K562 (cell line): ENCODE results near the gene TNNT3. TPM values are rescaled to one million over a fixed set of nuclear protein-coding genes. Genes with fewer than 3 reads are reported as not detected.
A peak's percentile ranks its signal among the peaks of the same experiment; 100 is the strongest.

Experiments
- ATAC-seq: fragments of 200-7000 bp; cut with Tn5 transposase; 3 replicates; pipeline ENCODE4 v1.9.1; 2020; ENCODE audit warnings: moderate library complexity
- BruUV-seq: library from RNA; stranded (reverse); fragments of 400-500 nt; replicated peaks from 2 replicates; lab custom pipeline; 2021; lab: Mats Ljungman, UMichigan
- CTCF ChIA-PET: fragments of 300-600 bp; formaldehyde crosslinking; extraction: SDS; loops from one replicate; lab custom pipeline; 2021; ENCODE audit warnings: low intra/inter-chr PET ratio; lab: Yijun Ruan, JAX
- POLR2A ChIA-PET: fragments of 300-600, 350-650 bp; sonication (Branson Sonifier 250); formaldehyde crosslinking; extraction: SDS; loops from one replicate; lab custom pipeline; 2021; ENCODE audit warnings: antibody characterized with exemption, inconsistent platforms; lab: Yijun Ruan, JAX
- DNase-seq, 4 experiments: peaks; one replicate each; pipeline versions ENCODE4 v3.0.0 to v3.0.0-alpha.2; 2011 to 2018; ENCODE audit warnings: low spot score in 3 of 4, mixed read lengths in 3 of 4; ENCODE audit errors: extremely low read depth in 1 of 4
- FAIRE-seq: peaks from 2 replicates; lab custom pipeline; 2011; peaks lifted over from hg19 to GRCh38; lab: Jason Lieb, UNC
- H2AFZ ChIP-seq: 2 replicates; pipeline ENCODE4 v1.6.0; 2011; ENCODE audit warnings: low read depth, low read length, control low read depth, inconsistent platforms
- H3K27ac ChIP-seq: fragments of 200-600 bp; 3 replicates; pipeline ENCODE4 v1.8.0; 2011; ENCODE audit warnings: low read depth, mild to moderate bottlenecking, control low read depth, inconsistent platforms, low read length, moderate library complexity, mixed read lengths; ENCODE audit errors: extremely low read depth
- H3K27me3 ChIP-seq, 2 experiments: fragments of 300-600 bp in 1 of 2; 2 replicates in 1 of 2; 3 replicates in 1 of 2; pipeline versions ENCODE4 v1.6.0 to v1.8.0; 2011; ENCODE audit warnings: inconsistent platforms in 2 of 2, low read length in 2 of 2, mild to moderate bottlenecking in 1 of 2, mixed read lengths in 1 of 2, moderate library complexity in 1 of 2; ENCODE audit not compliant: control insufficient read depth in 2 of 2, insufficient read depth in 2 of 2
- H3K36me3 ChIP-seq: fragments of 300-600 bp; 3 replicates; pipeline ENCODE4 v1.8.0; 2011; ENCODE audit warnings: mild to moderate bottlenecking, low read length, inconsistent platforms; ENCODE audit not compliant: control insufficient read depth, insufficient read depth
- H3K4me1 ChIP-seq, 2 experiments: fragments of 200-600 bp in 1 of 2; replicated peaks in 1 of 2; 2 replicates in 1 of 2; 3 replicates in 1 of 2; pipeline versions ENCODE4 v1.5.1 to v1.8.0; 2011; ENCODE audit warnings: inconsistent platforms in 2 of 2, low read length in 2 of 2, mild to moderate bottlenecking in 1 of 2, mixed read lengths in 1 of 2, moderate library complexity in 1 of 2; ENCODE audit not compliant: control insufficient read depth in 2 of 2, insufficient read depth in 2 of 2
- H3K4me2 ChIP-seq: 2 replicates; pipeline ENCODE4 v1.6.1; 2011; ENCODE audit warnings: low read length, control low read depth, inconsistent platforms, mixed read lengths; ENCODE audit not compliant: insufficient read depth
- H3K4me3 ChIP-seq: fragments of 200-600 bp; sonication (generic), shearing (Covaris generic); 2 replicates; pipeline ENCODE4 v1.5.1; 2016; ENCODE audit warnings: control low read depth, inconsistent platforms
- H3K79me2 ChIP-seq: fragments of 200-600 bp; 3 replicates; pipeline ENCODE4 v1.8.0; 2011; ENCODE audit warnings: low read length, inconsistent platforms; ENCODE audit not compliant: control insufficient read depth, insufficient read depth
- H3K9ac ChIP-seq, 2 experiments: 2 replicates each; pipeline versions ENCODE4 v1.6.0 to v1.6.1; 2011; ENCODE audit warnings: low read depth in 2 of 2, low read length in 2 of 2, control low read depth in 1 of 2, inconsistent platforms in 1 of 2, mild to moderate bottlenecking in 1 of 2, mixed read lengths in 1 of 2; ENCODE audit not compliant: insufficient read depth in 1 of 2
- H3K9me1 ChIP-seq: one replicate; pipeline ENCODE4 v1.6.0; 2011; ENCODE audit warnings: inconsistent platforms, mild to moderate bottlenecking, low read length, moderate library complexity; ENCODE audit not compliant: control insufficient read depth, insufficient read depth
- H3K9me3 ChIP-seq: replicated peaks from 2 replicates; pipeline ENCODE4 v1.5.1; 2011; ENCODE audit warnings: low read depth, low read length, inconsistent platforms; ENCODE audit not compliant: control insufficient read depth, insufficient read depth
- H4K20me1 ChIP-seq: replicated peaks from 2 replicates; pipeline ENCODE4 v1.6.1; 2011; ENCODE audit warnings: low read length, inconsistent platforms, mixed read lengths; ENCODE audit not compliant: control insufficient read depth, insufficient read depth
- CREB5 ChIP-seq: fragments of 250-450 bp; sonication (Bioruptor Pico); IDR thresholded peaks from 2 replicates; pipeline ENCODE4 v1.5.0; 2020; ENCODE audit warnings: mild to moderate bottlenecking
- DACH1 ChIP-seq: fragments of 450-650 bp; IDR thresholded peaks from 2 replicates; pipeline ENCODE4 v1.6.1; 2018; ENCODE audit not compliant: partially characterized antibody
- MAFK ChIP-seq: IDR thresholded peaks from 2 replicates; pipeline ENCODE4 v1.6.1; 2011; ENCODE audit warnings: low read length, improper control_type of control experiment
- NCOR1 ChIP-seq: fragments of 450-650 bp; IDR thresholded peaks from 2 replicates; pipeline ENCODE4 v1.6.1; 2016; ENCODE audit warnings: mild to moderate bottlenecking, moderate library complexity
- SIRT6 ChIP-seq: IDR thresholded peaks from one replicate; pipeline ENCODE4 v1.6.1; 2012; ENCODE audit warnings: low read depth, mild to moderate bottlenecking, control low read depth, inconsistent platforms, low read length, moderate library complexity
- ZNF232 ChIP-seq: sonication (generic); formaldehyde crosslinking; IDR thresholded peaks from 2 replicates; pipeline ENCODE4 v1.8.0; 2022; ENCODE audit warnings: mild to moderate bottlenecking, missing genetic modification reagents
- WGBS: fragments of 100-300 bp; shearing (Covaris generic); methylation state at CpG from one replicate; pipeline ENCODE4 v1.1.6; 2016; ENCODE audit warnings: low coverage, mixed read lengths; ENCODE audit not compliant: insufficient coverage; ENCODE audit errors: missing lambda C conversion rate; 5-methylcytosine and 5-hydroxymethylcytosine counted together
- in situ Hi-C: fragments of 300-500 bp; cut with MboI; formaldehyde crosslinking; loops from 4 replicates; pipeline ENCODE4 v1.15.0; 2018; ENCODE audit warnings: inconsistent platforms, mixed read lengths
- intact Hi-C: fragments of 100-400 bp; cut with micrococcal nuclease; formaldehyde crosslinking; loops from 2 replicates; pipeline ENCODE4 v1.14.2; 2022
- polyA plus RNA-seq, 8 experiments: library from polyadenylated mRNA; depleted of rRNA in 4 of 8; stranded (reverse) in 5 of 8; unstranded in 3 of 8; fragments of >200 nt; fragmentation: Nextera tagmentation in 2 of 8; fragmentation: Illumina TruSeq in 1 of 8; extraction: Ambion mirVana in 2 of 8; extraction: Trizol in 1 of 8; gene quantifications; 2 replicates each; pipeline versions ENCODE4 v1.2.1 to v1.2.3, GENCODE V29; 2011 to 2014; ENCODE audit warnings: inconsistent platforms in 1 of 8, missing spikeins in 1 of 8
- total RNA-seq, 7 experiments: library from RNA; depleted of rRNA in 6 of 7; stranded (reverse); fragments of >200 nt in 6 of 7; fragmentation: Illumina TruSeq in 2 of 7; extraction: Trizol in 2 of 7; gene quantifications; 2 replicates each; pipeline versions ENCODE4 v1.2.1 to v1.2.3, GENCODE V29; 2011 to 2021; ENCODE audit warnings: low replicate concordance in 1 of 7

TNNT3 gene
- total and polyA plus RNA-seq, 9 of the 15 experiments (the other 6 are each of a cell fraction or from before 2014, with no cell fraction given), result 0.10 TPM; not detected in 8

- H3K27ac ChIP-seq, result no peak overlapping the region
- H3K4me2 ChIP-seq, result no peak overlapping the region
- WGBS, result 3% methylated on average over 15 of the region's 22 CpGs
- H3K4me1 ChIP-seq, result peaks cover 0 to 49% of the 10 kb centered on the region in 2 experiments; a peak in 2 of 5 replicates
- intact Hi-C loops (no loop called here), in situ Hi-C loops (no loop called here)
- no peaks in the 10 kb centered on the region for H3K9me3 ChIP-seq
- ChIA-PET POLR2A (no interaction called here), CTCF (no interaction called here)
- ATAC-seq, result no peak
- H3K27me3 ChIP-seq, result peaks cover 15 to 77% of the 10 kb centered on the region in 2 experiments; a peak in 4 of 5 replicates
- no peaks in the 10 kb centered on the region for H3K9me1 ChIP-seq
- no peak overlapping the region for H3K4me3 ChIP-seq
- no peak for FAIRE-seq
- DNase-seq, result no peak
- no peak overlapping the region for H2AFZ ChIP-seq
- no TSS peak for BruUV-seq
- TF ChIP-seq SIRT6, result no peak
- no peak for TF ChIP-seq CREB5
- no peak for TF ChIP-seq NCOR1
- peak; percentile 51 for TF ChIP-seq DACH1
- TF ChIP-seq MAFK, result no peak
- 0 out of 2 replicates have a peak, but pooled peaks have one; percentile 64 for TF ChIP-seq ZNF232 (CRISPR knock-in tag)
- H3K9ac ChIP-seq, result no peak overlapping the region
- H3K79me2 ChIP-seq, result no peaks in the 10 kb centered on the region
- peaks cover 7% of the 10 kb centered on the region; the same call in 1 of the 2 replicates for H4K20me1 ChIP-seq
- no peaks in the 10 kb centered on the region for H3K36me3 ChIP-seq
Measured at GRCh38 chr11:1923201-1923956, 3.9 kb downstream of the TNNT3 start.
